Nephron (organoid): Measurements from ENCODE around the gene CCDC30.

Source experiments
- H3K27ac Mint-ChIP-seq, 3 experiments: 2 replicates each; pipeline ENCODE4 v1.8.0; 2020; ENCODE audit warnings: mixed read lengths in 3 of 3, mild to moderate bottlenecking in 2 of 3, moderate library complexity in 1 of 3
- H3K27me3 Mint-ChIP-seq: 2 replicates; pipeline ENCODE4 v1.8.0; 2021; ENCODE audit warnings: low read depth, mild to moderate bottlenecking, moderate library complexity, mixed read lengths
- H3K36me3 Mint-ChIP-seq: 2 replicates; pipeline ENCODE4 v1.8.0; 2020; ENCODE audit warnings: low read depth, mixed read lengths
- H3K4me1 Mint-ChIP-seq: 2 replicates; pipeline ENCODE4 v1.8.0; 2020; ENCODE audit warnings: mixed read lengths
- H3K4me3 Mint-ChIP-seq, 3 experiments: 2 replicates each; pipeline ENCODE4 v1.8.0; 2020; ENCODE audit warnings: mild to moderate bottlenecking in 3 of 3, mixed read lengths in 3 of 3, moderate library complexity in 2 of 3
- H3K9me3 Mint-ChIP-seq: 2 replicates; pipeline ENCODE4 v1.8.0; 2020; ENCODE audit warnings: mixed read lengths
- TF ChIP-seq, protein P1 (sequence below), 3 experiments: fragments of 200-600 bp; sonication (generic); IDR thresholded peaks; one replicate each; pipeline ENCODE4 v1.5.0; 2021; ENCODE audit warnings: antibody characterized with exemption in 3 of 3; ENCODE audit not compliant: unreplicated experiment in 3 of 3

CCDC30 gene

DNA sequence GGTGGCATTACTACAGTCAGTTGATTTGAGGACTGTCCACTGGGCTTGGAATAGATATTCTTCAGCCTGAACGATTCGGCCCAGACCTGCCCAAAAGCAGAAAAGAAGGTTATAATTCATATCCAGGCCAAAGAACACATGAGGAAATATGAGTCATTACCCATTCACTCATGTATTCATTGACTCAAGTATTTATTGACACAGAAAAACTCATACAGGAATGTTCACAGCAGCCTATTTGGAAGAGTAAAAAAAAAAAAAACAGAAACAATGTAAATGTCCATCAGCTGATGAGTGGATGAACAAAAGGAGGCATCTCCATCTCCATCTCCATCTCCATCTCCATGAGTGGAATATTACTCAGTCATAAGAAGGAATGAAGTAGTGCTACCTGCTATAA is 23.1 kb upstream of the CCDC30 start:
- no peaks in the 10 kb centered on the region for H3K4me1 Mint-ChIP-seq
- no peaks in the 10 kb centered on the region for H3K9me3 Mint-ChIP-seq
- H3K27ac Mint-ChIP-seq = no peak overlapping the region
- TF ChIP-seq, protein P1, sequence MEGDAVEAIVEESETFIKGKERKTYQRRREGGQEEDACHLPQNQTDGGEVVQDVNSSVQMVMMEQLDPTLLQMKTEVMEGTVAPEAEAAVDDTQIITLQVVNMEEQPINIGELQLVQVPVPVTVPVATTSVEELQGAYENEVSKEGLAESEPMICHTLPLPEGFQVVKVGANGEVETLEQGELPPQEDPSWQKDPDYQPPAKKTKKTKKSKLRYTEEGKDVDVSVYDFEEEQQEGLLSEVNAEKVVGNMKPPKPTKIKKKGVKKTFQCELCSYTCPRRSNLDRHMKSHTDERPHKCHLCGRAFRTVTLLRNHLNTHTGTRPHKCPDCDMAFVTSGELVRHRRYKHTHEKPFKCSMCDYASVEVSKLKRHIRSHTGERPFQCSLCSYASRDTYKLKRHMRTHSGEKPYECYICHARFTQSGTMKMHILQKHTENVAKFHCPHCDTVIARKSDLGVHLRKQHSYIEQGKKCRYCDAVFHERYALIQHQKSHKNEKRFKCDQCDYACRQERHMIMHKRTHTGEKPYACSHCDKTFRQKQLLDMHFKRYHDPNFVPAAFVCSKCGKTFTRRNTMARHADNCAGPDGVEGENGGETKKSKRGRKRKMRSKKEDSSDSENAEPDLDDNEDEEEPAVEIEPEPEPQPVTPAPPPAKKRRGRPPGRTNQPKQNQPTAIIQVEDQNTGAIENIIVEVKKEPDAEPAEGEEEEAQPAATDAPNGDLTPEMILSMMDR (IDR thresholded peaks at IDR 0.05; ENCODE audit: unreplicated experiment in 3 of 3) = no peak
- H3K36me3 Mint-ChIP-seq = no peaks in the 10 kb centered on the region
- no peak overlapping the region for H3K4me3 Mint-ChIP-seq
- no peaks in the 10 kb centered on the region for H3K27me3 Mint-ChIP-seq

DNA sequence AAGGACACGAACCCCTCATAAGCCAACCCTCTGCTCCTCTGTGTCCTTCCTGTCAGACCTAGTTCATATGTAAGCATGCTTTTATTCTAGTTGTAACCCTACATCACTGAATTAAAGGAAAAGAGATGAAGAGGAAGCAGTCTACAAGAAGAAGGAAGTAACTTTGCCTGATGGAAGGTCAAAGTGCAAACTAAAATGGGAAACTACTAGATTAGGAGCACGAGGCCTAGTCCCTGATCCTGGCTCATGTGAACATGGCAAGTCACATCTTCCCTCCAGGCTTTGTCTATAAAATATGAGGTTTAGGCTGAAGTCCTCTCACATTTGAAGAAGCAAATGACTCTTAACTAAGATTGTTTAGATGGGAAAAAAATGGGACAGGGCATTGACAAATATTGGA is 20.4 kb upstream of the CCDC30 start:
- peaks cover 4% of the 10 kb centered on the region for H3K27me3 Mint-ChIP-seq
- H3K9me3 Mint-ChIP-seq = no peaks in the 10 kb centered on the region

DNA sequence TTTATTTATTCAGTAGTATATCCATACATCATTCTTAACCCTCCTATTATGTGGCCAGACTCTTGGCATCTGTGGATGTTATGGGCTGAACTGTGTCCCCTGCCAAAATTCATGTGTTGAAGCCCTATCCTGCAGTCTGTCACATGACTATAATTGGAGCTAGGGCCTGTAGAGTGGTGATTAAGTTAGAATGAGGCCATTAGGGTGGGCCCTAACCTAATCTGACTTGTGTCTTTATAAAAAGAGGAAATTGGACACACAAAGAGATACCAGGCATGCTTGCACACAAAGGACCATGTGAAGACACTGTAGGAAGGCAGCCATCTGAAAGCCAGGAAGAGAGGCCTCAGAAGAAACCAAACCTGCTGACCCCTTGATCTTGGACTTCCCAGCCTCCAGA is 13.8 kb upstream of the CCDC30 start:
- no peaks in the 10 kb centered on the region for H3K4me1 Mint-ChIP-seq
- H3K4me3 Mint-ChIP-seq = no peak overlapping the region
- no peaks in the 10 kb centered on the region for H3K36me3 Mint-ChIP-seq
- peaks cover 4% of the 10 kb centered on the region for H3K27me3 Mint-ChIP-seq
- H3K27ac Mint-ChIP-seq = no peak overlapping the region
- TF ChIP-seq, protein P1 (IDR thresholded peaks at IDR 0.05; ENCODE audit: unreplicated experiment in 3 of 3) = no peak
- H3K9me3 Mint-ChIP-seq = no peaks in the 10 kb centered on the region

More for the DNA sequence above, 20.4 kb upstream of the CCDC30 start:
- TF ChIP-seq, protein P1 (IDR thresholded peaks at IDR 0.05; ENCODE audit: unreplicated experiment in 3 of 3) = no peak
- no peak overlapping the region for H3K27ac Mint-ChIP-seq
- H3K4me1 Mint-ChIP-seq = no peaks in the 10 kb centered on the region
- no peaks in the 10 kb centered on the region for H3K36me3 Mint-ChIP-seq
- no peak overlapping the region for H3K4me3 Mint-ChIP-seq

DNA sequence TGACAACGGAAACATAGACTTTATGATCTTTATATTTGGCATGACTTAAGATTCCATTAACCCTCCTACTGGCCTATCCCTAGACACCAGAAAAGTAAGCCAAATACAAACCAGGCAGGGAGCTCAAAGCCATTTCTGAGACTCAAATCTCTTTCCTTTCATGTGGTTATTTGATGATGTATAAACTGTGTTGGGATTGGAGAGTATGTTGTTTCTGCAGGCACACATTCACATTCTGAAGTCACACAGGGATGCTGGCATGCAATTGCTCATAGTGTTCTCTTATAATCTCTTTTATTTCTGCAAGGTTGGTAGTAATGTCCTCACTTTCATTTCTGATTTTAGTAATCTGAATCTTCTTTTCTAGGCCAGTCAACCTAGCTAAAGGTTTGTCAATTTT is 13.0 kb upstream of the CCDC30 start:
- H3K27me3 Mint-ChIP-seq = peaks cover 4% of the 10 kb centered on the region
- H3K4me1 Mint-ChIP-seq = no peaks in the 10 kb centered on the region
- no peaks in the 10 kb centered on the region for H3K9me3 Mint-ChIP-seq
- TF ChIP-seq, protein P1 (IDR thresholded peaks at IDR 0.05; ENCODE audit: unreplicated experiment in 3 of 3) = no peak
- no peak overlapping the region for H3K4me3 Mint-ChIP-seq
- H3K36me3 Mint-ChIP-seq = no peaks in the 10 kb centered on the region
- H3K27ac Mint-ChIP-seq = no peak overlapping the region

DNA sequence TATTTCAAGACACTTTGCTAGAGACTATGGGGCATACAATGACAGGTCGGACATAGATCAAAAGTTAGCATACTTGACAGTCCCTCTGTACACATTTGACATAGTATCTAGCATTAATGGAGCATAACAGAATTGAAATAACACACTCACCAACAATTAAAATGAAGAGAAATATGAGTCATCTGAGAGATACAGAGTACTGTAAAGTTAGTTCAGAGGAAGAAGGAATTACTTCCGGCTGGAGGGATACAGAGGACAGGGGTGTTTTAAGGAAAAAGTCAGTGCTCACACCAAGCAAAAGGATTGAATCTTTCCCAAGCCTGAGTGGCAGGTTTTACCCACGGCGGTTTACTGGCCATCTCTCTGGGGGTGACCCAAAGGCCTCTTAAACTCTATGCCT is 9.7 kb upstream of the CCDC30 start:
- H3K27me3 Mint-ChIP-seq = no peaks in the 10 kb centered on the region
- TF ChIP-seq, protein P1 (IDR thresholded peaks at IDR 0.05; ENCODE audit: unreplicated experiment in 3 of 3) = no peak
- H3K4me3 Mint-ChIP-seq = peak overlapping the region; percentile 23 to 67 (median 63)
- H3K27ac Mint-ChIP-seq = peak overlapping the region; percentile 37 to 85 (median 64)
- peaks cover 21% of the 10 kb centered on the region for H3K4me1 Mint-ChIP-seq
- no peaks in the 10 kb centered on the region for H3K9me3 Mint-ChIP-seq
- peaks cover 8% of the 10 kb centered on the region for H3K36me3 Mint-ChIP-seq

DNA sequence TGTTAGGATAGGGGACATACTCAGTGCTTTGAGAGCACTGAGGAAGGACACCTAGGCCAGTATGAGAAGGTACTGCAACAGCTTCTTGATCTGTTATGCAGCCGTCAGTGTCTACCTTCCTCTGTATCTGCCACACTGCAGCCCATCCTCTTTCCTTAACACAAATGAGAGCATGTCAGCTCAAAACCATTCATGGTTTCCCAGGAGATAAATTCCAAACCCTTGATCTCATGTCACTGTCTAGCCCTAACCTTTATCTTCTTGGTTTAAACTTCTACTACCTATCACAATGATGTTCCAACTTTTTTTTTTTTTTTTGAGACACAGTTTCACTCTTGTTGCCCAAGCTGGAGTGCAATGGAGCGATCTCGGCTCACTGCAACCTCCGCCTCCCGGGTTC is 8.7 kb upstream of the CCDC30 start:
- no peaks in the 10 kb centered on the region for H3K27me3 Mint-ChIP-seq
- peaks cover 9% of the 10 kb centered on the region for H3K36me3 Mint-ChIP-seq
- H3K4me1 Mint-ChIP-seq = peaks cover 21% of the 10 kb centered on the region
- TF ChIP-seq, protein P1 (IDR thresholded peaks at IDR 0.05; ENCODE audit: unreplicated experiment in 3 of 3) = no peak
- H3K27ac Mint-ChIP-seq = peak overlapping the region; percentile 37 to 85 (median 64)
- peak overlapping the region; percentile 26 to 97 (median 77) for H3K4me3 Mint-ChIP-seq
- H3K9me3 Mint-ChIP-seq = no peaks in the 10 kb centered on the region
